H1 (cell line): ENCODE measurements around the gene BPI.

ENCODE experiments used
- CEBPB ChIP-seq: IDR thresholded peaks from 2 replicates; pipeline ENCODE4 v1.6.1; 2012; ENCODE audit warnings: low read depth, low read length
- EGR1 ChIP-seq: IDR thresholded peaks from 2 replicates; pipeline ENCODE4 v1.6.1; 2011; ENCODE audit warnings: low read depth, low read length, borderline replicate concordance
- EP300 ChIP-seq, 2 experiments: IDR thresholded peaks; 1 replicate in 1 of 2; 2 replicates in 1 of 2; pipeline ENCODE4 v1.6.1; 2011 to 2012; ENCODE audit warnings: low read depth in 2 of 2, low read length in 2 of 2, mild to moderate bottlenecking in 2 of 2, borderline replicate concordance in 1 of 2, inconsistent platforms in 1 of 2, moderate library complexity in 1 of 2
- EZH2 ChIP-seq: fragments of 200-600 bp; sonication (generic); IDR thresholded peaks from 2 replicates; pipeline ENCODE4 v1.7.1; 2012; ENCODE audit warnings: low read depth, mild to moderate bottlenecking, moderate library complexity, low read length, inconsistent platforms; ENCODE audit not compliant: severe bottlenecking
- GABPA ChIP-seq: IDR thresholded peaks from 2 replicates; pipeline ENCODE4 v1.6.1; 2011; ENCODE audit warnings: mild to moderate bottlenecking, low read length, moderate library complexity, borderline replicate concordance; ENCODE audit not compliant: insufficient read depth
- MAFK ChIP-seq: IDR thresholded peaks from 2 replicates; pipeline ENCODE4 v1.6.1; 2012; ENCODE audit warnings: low read depth, mild to moderate bottlenecking, improper control_type of control experiment, low read length
- POLR2A ChIP-seq, 2 experiments: IDR thresholded peaks; 1 replicate in 1 of 2; 2 replicates in 1 of 2; pipeline ENCODE4 v1.6.1; 2011; ENCODE audit warnings: low read depth in 2 of 2, low read length in 2 of 2, mild to moderate bottlenecking in 2 of 2; ENCODE audit errors: control extremely low read depth in 1 of 2
- POLR2AphosphoS5 ChIP-seq: IDR thresholded peaks from 2 replicates; pipeline ENCODE4 v1.6.1; 2011; ENCODE audit warnings: low read depth, low read length
- SP1 ChIP-seq: IDR thresholded peaks from 2 replicates; pipeline ENCODE4 v1.6.1; 2011; ENCODE audit warnings: low read depth, low read length
- TF ChIP-seq, protein P1 (sequence below), 3 experiments: IDR thresholded peaks; 1 replicate in 2 of 3; 2 replicates in 1 of 3; pipeline versions ENCODE4 v1.5.1 to v1.6.1; 2011; ENCODE audit warnings: low read length in 3 of 3, mild to moderate bottlenecking in 3 of 3, inconsistent platforms in 2 of 3, low read depth in 1 of 3, moderate library complexity in 1 of 3; ENCODE audit not compliant: insufficient read depth in 1 of 3; ENCODE audit errors: control extremely low read depth in 1 of 3

GRCh38 chr20:38342713-38343310, 38.9 kb downstream of the BPI start:
- TF ChIP-seq SP1: no peak
- TF ChIP-seq EP300 (IDR thresholded peaks at IDR 0.05; ENCODE audit: borderline replicate concordance in 1 of 2, low read depth in 2 of 2, low read length in 2 of 2): no peak
- TF ChIP-seq, protein P1, sequence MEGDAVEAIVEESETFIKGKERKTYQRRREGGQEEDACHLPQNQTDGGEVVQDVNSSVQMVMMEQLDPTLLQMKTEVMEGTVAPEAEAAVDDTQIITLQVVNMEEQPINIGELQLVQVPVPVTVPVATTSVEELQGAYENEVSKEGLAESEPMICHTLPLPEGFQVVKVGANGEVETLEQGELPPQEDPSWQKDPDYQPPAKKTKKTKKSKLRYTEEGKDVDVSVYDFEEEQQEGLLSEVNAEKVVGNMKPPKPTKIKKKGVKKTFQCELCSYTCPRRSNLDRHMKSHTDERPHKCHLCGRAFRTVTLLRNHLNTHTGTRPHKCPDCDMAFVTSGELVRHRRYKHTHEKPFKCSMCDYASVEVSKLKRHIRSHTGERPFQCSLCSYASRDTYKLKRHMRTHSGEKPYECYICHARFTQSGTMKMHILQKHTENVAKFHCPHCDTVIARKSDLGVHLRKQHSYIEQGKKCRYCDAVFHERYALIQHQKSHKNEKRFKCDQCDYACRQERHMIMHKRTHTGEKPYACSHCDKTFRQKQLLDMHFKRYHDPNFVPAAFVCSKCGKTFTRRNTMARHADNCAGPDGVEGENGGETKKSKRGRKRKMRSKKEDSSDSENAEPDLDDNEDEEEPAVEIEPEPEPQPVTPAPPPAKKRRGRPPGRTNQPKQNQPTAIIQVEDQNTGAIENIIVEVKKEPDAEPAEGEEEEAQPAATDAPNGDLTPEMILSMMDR (IDR thresholded peaks at IDR 0.05; ENCODE audit: control extremely low read depth in 1 of 3, insufficient read depth in 1 of 3, low read depth in 1 of 3, low read length in 3 of 3): no peak
- no peak for TF ChIP-seq CEBPB
- no peak for TF ChIP-seq MAFK
- no peak for TF ChIP-seq POLR2AphosphoS5
- TF ChIP-seq GABPA: no peak
- no peak for TF ChIP-seq EGR1
- TF ChIP-seq EZH2: no peak
- TF ChIP-seq POLR2A (IDR thresholded peaks at IDR 0.05; ENCODE audit: control extremely low read depth in 1 of 2, low read depth in 2 of 2, low read length in 2 of 2): no peak
